Cardiac muscle cell (in vitro differentiated cells and primary cell): ENCODE results near the gene PEAK3. TPM values are rescaled to one million over a fixed set of nuclear protein-coding genes. Genes with fewer than 3 reads are reported as not detected.

ENCODE experiments used
- DNase-seq, 2 donors: peaks; one replicate each; pipeline versions ENCODE4 v3.0.0 to v3.0.0-alpha.2; 2010 to 2017; ENCODE audit warnings: low read depth in 1 of 2, low spot score in 1 of 2
- H3K27ac ChIP-seq: fragments of 200-600 bp; sonication (generic); 2 replicates; pipeline ENCODE4 v1.5.1; 2016
- H3K27me3 ChIP-seq: fragments of 200-600 bp; sonication (generic); 2 replicates; pipeline ENCODE4 v1.6.0; 2016; ENCODE audit warnings: control low read depth
- H3K36me3 ChIP-seq: fragments of 200-600 bp; sonication (generic); 2 replicates; pipeline ENCODE4 v1.5.1; 2016; ENCODE audit warnings: control low read depth
- H3K4me1 ChIP-seq: fragments of 200-600 bp; sonication (generic); 2 replicates; pipeline ENCODE4 v1.8.1; 2017; ENCODE audit warnings: low read depth, mild to moderate bottlenecking, mixed run types
- H3K4me3 ChIP-seq: fragments of 200-600 bp; sonication (generic); 2 replicates; pipeline ENCODE4 v1.5.1; 2016; ENCODE audit warnings: mild to moderate bottlenecking
- H3K9me3 ChIP-seq: fragments of 200-600 bp; sonication (generic); 2 replicates; pipeline ENCODE4 v1.5.1; 2017; ENCODE audit warnings: low read depth, mild to moderate bottlenecking, control low read depth
- polyA plus RNA-seq: library from polyadenylated mRNA; unstranded; fragments of >200 nt; fragmentation: Nextera tagmentation; extraction: Ambion mirVana; gene quantifications from 2 replicates; pipeline ENCODE4 v1.2.1, GENCODE V29; 2016
- total RNA-seq: library from RNA; depleted of rRNA; stranded (reverse); fragments of >200 nt; gene quantifications from 2 replicates; pipeline ENCODE4 v1.2.3, GENCODE V29; 2016
- TF ChIP-seq, protein P1 (sequence below): IDR thresholded peaks from 2 replicates; pipeline ENCODE4 v1.5.1; 2012; ENCODE audit warnings: low read depth, mild to moderate bottlenecking, low read length

PEAK3 gene
- total and polyA plus RNA-seq, 2 experiments from 2014 or later = 0.06 to 0.48 TPM

DNA sequence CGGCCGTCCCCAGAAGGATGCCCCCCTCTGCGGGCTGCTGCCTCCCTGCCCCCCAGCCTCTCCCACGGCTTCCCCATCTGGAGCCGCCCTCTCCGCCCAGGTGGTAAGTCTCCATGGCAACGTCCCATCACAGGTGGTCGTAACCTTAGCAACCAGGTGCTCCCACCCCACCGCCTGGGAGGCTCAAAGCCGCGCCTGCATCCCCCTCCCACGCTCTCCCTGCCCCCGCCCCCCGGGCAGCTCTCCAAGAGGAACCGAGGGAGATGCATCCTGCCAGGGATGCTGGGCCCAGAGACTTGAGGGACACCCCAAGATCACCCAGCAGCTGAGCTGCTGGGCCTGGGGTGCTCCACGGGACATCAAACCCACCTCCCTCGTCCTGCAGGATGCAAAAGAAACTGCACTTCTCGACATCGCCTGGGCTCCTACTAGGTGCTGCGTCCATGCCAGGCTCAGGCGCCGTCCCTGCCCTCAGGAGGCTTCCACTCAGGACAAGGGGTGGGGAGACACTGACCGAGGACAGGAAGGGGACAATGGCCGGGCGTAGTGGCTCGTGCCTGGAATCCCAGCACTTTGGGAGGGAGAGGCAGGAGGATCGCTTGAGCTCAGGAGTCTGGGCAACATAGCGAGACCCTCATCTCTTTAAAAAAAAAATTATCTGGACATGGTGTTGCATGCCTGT lies 31.0 kb upstream of the PEAK3 start:
- Histone ChIP-seq H3K36me3 (no peaks in the 10 kb centered on the region), H3K27me3 (peaks cover 32% of the 10 kb centered on the region), H3K4me3 (no peak overlapping the region), H3K4me1 (no peaks in the 10 kb centered on the region), H3K9me3 (no peaks in the 10 kb centered on the region), H3K27ac (no peak overlapping the region)
- TF ChIP-seq, protein P1, sequence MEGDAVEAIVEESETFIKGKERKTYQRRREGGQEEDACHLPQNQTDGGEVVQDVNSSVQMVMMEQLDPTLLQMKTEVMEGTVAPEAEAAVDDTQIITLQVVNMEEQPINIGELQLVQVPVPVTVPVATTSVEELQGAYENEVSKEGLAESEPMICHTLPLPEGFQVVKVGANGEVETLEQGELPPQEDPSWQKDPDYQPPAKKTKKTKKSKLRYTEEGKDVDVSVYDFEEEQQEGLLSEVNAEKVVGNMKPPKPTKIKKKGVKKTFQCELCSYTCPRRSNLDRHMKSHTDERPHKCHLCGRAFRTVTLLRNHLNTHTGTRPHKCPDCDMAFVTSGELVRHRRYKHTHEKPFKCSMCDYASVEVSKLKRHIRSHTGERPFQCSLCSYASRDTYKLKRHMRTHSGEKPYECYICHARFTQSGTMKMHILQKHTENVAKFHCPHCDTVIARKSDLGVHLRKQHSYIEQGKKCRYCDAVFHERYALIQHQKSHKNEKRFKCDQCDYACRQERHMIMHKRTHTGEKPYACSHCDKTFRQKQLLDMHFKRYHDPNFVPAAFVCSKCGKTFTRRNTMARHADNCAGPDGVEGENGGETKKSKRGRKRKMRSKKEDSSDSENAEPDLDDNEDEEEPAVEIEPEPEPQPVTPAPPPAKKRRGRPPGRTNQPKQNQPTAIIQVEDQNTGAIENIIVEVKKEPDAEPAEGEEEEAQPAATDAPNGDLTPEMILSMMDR = no peak
- DNase-seq = no peak

GRCh38 chr19:2311093-2311492 lies 29.1 kb upstream of the PEAK3 start:
- H3K4me3 ChIP-seq = no peak overlapping the region
- no peak for DNase-seq
- H3K27me3 ChIP-seq = peaks cover 47% of the 10 kb centered on the region
- no peaks in the 10 kb centered on the region for H3K36me3 ChIP-seq
- no peaks in the 10 kb centered on the region for H3K9me3 ChIP-seq
- TF ChIP-seq, protein P1 = no peak
- H3K27ac ChIP-seq = no peak overlapping the region
- no peaks in the 10 kb centered on the region for H3K4me1 ChIP-seq

DNA sequence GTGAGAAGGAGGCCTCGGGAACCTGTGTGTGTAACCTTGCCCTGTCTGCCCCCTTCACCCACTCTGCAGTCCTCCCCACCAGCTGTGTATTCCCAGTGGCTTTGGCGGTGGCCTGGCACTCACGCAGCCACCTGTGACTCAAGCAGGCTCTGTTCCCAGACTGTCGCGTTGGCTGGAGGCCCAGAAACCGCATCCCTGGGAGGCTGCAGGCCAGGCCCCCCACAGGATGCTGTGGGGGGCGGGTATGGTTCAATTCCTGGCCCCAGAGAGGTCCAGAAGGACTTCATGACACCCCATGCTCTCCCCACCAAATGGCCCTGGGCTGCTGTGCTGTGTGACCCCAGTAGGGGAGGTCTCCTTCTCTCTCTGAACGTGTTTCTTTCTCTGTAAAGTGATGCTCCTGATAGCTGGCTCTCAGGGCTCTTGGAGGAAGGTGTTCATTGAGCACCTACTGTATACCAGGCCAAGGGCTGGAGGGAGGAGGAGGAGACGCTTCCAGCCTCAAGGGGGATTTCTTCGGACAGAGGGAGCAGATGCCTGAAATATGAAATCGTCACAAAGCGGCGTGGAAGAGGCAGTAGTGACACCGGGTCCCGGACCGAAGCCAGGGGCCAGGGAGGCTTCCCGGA lies 27.9 kb upstream of the PEAK3 start:
- Histone ChIP-seq H3K27ac (no peak overlapping the region), H3K4me3 (no peak overlapping the region), H3K36me3 (no peaks in the 10 kb centered on the region), H3K27me3 (peaks cover 47% of the 10 kb centered on the region), H3K9me3 (no peaks in the 10 kb centered on the region), H3K4me1 (no peaks in the 10 kb centered on the region)
- TF ChIP-seq, protein P1 = no peak
- DNase-seq = peak in 1 of 2 donors; percentile 18

DNA sequence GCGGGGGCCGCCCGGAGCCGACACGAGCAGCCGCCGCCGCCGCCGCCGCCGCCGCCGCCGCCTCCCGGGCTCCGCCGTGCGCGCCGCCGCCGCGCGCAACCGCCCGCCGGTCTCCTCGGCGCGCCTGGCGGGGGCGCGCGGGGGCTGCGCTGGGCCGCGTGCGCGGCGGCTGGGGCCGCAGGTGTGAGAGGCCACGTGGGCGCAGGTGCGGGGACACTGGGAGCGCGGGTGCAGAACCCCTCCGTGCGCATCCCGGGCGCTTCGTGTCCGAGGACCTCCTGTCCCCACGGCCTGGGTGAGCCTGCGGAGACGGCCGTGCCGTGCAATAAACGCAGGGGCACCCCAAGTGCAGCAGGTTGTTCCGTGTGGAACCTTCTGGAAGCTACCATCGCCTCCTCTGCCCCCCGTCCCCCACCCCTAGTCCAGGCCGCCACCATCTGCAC lies 26.2 kb upstream of the PEAK3 start, which contains the start of gene LINGO3:
Gene LINGO3 (minus strand): TSS at position 41 of the 443 bp plus-strand sequence. CDS start 16,378 bp downstream, outside the sequence.
- H3K4me3 ChIP-seq = peak within 1 kb of the TSS; percentile 19
- no peaks in the 10 kb centered on the region for H3K36me3 ChIP-seq
- TF ChIP-seq, protein P1 = no peak
- peak in 1 of 2 donors; percentile 29 for DNase-seq
- H3K27ac ChIP-seq = no peak within 1 kb of the TSS
- H3K27me3 ChIP-seq = peaks cover 42% of the 10 kb centered on the region
- H3K9me3 ChIP-seq = no peaks in the 10 kb centered on the region
- no peaks in the 10 kb centered on the region for H3K4me1 ChIP-seq

- H3K36me3 ChIP-seq = no peaks in the 10 kb centered on the region
- peak overlapping the region; percentile 17 for H3K4me3 ChIP-seq
- H3K27ac ChIP-seq = no peak overlapping the region
- no peaks in the 10 kb centered on the region for H3K9me3 ChIP-seq
- no peak for DNase-seq
- no peaks in the 10 kb centered on the region for H3K4me1 ChIP-seq
- TF ChIP-seq, protein P1 = no peak
- peaks cover 37% of the 10 kb centered on the region for H3K27me3 ChIP-seq
These were observed 25.6 kb upstream of the PEAK3 start for GRCh38 chr19:2307518-2308012.
